GM18867 (cell line): ENCODE measurements around the gene ASGR2.

ENCODE experiments used
- ATAC-seq: cut with Tn5 transposase; IDR thresholded peaks from one replicate; pipeline ENCODE4 v1.9.1; 2021; ENCODE audit warnings: mild to moderate bottlenecking, moderate library complexity; ENCODE audit not compliant: unreplicated experiment

The ASGR2 gene

DNA sequence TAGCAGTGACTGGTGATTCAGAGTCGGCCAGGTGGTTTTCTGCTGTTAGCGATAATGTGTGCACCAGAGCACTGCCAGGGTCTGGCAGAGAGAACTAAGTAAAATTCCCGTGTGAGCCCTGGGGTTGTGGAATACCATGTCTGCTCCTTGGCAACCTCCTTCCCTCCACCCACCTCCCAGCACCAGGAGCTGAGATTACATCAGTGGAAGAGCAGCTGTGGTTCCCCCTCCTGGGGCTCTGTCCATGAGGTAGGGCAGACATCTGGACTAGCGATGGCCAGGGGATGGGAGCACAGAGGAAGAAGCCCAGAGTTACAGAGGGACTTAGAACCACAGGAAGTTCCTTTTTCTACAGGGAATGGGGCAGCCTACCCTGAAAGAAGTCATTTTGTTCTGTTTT, 50.4 kb downstream of the ASGR2 start:
- no peak for ATAC-seq

DNA sequence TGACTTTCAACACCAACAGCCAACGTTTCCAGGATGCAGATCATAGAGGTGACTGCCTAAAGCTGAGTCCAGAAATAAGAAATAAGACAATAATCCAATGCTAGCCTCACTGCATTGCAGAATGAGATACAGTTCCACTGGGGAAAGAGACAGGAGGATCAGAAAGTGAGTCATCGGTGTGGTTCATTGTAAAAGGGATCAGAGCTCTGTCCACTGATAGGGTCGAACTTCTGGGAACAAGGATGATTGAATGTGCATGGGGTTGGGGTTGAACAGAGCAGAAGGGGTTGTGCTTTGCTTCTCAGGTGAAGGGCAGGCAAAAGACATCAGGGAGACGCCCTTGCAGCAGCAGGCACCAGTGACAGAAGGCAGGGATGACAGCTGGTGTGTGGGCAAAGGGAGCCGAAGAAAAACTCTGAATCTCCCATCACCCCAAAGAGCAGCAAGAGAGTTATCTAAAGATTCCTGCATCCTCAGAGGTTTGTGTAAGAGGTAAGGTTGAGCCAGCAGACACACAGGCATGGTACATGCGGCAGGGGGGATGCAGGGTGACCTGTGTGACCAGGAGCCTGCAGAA, 51.0 kb downstream of the ASGR2 start:
- ATAC-seq: no peak

DNA sequence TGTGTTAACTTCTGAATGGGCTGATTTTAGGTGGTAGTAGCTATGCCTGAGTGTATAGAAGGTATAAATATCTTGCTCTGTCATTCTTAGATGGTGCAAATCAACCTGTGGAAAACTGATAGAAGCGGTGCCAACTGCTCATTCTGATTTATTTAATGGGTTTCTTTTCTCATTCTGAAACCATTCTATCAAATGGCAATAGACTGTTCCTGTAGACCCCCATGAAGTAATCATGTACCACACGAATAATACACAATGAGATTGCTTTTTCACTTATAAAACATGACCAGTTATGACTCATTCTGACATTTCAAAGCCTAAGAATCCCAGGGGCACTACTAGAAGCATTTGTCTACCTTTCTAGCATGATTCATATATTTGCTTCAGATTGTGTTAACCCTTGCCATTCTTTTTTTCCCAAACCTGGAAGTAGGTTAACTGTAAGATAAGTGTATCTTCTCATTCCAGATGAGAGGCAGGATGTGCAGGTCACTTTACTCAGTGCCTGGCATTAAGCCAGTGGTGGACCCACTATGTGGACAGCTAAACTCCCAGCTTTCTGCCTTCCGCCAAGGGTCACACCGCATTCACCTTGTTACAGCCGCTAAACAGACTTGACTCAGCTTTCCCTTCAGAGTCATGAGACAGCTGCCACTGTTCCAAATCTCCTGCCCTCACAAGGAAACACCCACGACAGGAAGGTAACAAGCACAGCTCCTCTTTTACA, 54.3 kb downstream of the ASGR2 start:
- ATAC-seq: no peak

DNA sequence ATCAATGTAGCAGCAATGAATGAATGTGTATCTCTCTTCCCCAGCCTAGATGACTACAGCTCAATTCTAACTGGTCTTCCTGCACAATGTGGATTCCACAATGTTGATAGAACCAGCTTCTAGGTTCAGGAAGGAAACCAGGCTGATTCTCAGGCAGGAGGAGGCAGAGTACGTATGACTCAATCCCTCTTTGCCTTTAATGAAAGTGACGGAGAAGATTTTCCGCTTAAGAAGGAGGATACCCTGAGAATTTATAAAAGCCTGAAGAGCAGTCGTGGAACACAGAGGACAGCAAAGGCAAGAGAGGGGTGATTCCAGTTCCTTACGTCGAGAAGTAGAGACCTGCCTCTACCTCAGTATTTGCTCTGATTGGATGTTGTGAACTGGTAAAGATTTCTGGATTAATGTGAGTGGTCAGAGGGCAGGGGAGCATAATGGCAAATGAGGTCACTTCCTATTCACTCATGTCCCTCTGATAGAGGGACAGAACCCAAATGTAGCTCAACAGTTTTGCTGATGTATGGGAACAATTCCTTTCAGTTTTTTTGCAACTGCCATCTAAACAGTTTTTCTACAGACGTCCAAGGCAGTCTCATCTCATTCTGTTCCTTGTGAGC, 55.7 kb downstream of the ASGR2 start:
- no peak for ATAC-seq

DNA sequence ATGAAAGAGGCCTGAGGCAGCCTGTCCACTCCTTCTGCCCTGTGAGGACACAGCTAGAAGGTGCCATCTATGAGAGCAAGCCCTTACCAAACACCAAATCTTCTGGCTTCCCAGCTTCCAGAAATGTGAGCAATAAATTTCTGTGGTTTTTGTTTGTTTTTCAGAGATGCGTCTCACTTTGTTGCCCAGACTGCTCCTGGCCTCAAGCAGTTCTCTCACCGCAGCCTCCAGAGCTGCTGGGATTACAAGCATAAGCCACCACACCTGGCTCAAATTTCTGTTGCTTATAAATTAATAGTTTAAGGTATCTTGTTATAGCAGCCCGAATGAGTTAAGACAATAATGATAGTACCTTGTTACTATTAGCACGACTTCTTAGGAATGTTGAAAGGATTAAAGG, 58.2 kb downstream of the ASGR2 start:
- no peak for ATAC-seq
